Tibial nerve (tissue), 4 donors: Measurements from ENCODE around the gene SPEM2. TPM values are rescaled to one million over a fixed set of nuclear protein-coding genes. Genes with fewer than 3 reads are reported as not detected.
A peak's percentile ranks its signal among the peaks of the same experiment; 100 is the strongest.

Source experiments
- DNase-seq, 2 donors: peaks; one replicate each; pipeline ENCODE4 v3.0.0-alpha.2; 2019; ENCODE audit warnings: low spot score in 2 of 2
- H3K27ac ChIP-seq, 4 donors: fragments of 200-600 bp; sonication (generic) in 3 of 4; one replicate each; pipeline ENCODE4 v1.5.1; 2017 to 2019; ENCODE audit warnings: mild to moderate bottlenecking in 1 of 4
- H3K27me3 ChIP-seq, 2 donors: fragments of 200-600 bp; sonication (generic) in 1 of 2; one replicate each; pipeline versions ENCODE4 v1.5.1 to v1.6.0; 2017 to 2019
- H3K36me3 ChIP-seq, 3 donors: fragments of 200-600 bp; sonication (generic); one replicate each; pipeline ENCODE4 v1.5.1; 2018 to 2019
- H3K4me1 ChIP-seq, 4 donors: fragments of 200-600 bp; sonication (generic) in 3 of 4; one replicate each; pipeline ENCODE4 v1.5.1; 2017 to 2019
- H3K4me3 ChIP-seq, 4 donors: fragments of 200-600 bp; sonication (generic) in 3 of 4; one replicate each; pipeline ENCODE4 v1.5.1; 2017 to 2019; ENCODE audit warnings: mild to moderate bottlenecking in 1 of 4, moderate library complexity in 1 of 4
- H3K9me3 ChIP-seq, 4 donors: fragments of 200-600 bp; sonication (generic) in 3 of 4; one replicate each; pipeline ENCODE4 v1.5.1; 2017 to 2019
- EP300 ChIP-seq, 2 donors: sonication (generic); formaldehyde crosslinking; IDR thresholded peaks; one replicate each; pipeline ENCODE4 v1.6.1; 2017; ENCODE audit warnings: antibody characterized with exemption in 2 of 2, mild to moderate bottlenecking in 1 of 2
- POLR2A ChIP-seq, 2 donors: fragments of 450-650 bp; IDR thresholded peaks; one replicate each; pipeline ENCODE4 v1.6.1; 2017; ENCODE audit warnings: antibody characterized with exemption in 2 of 2, mild to moderate bottlenecking in 2 of 2, moderate library complexity in 2 of 2
- WGBS, 2 donors: methylation state at CpG; one replicate each; pipeline ENCODE4 v1.1.5; 2018; 5-methylcytosine and 5-hydroxymethylcytosine counted together
- total RNA-seq, 4 donors: library from RNA; depleted of rRNA; stranded (reverse); fragments of >200 nt; gene quantifications; one replicate each; pipeline ENCODE4 v1.1.0, GENCODE V29; 2016
- TF ChIP-seq, protein P1 (sequence below), 5 experiments: fragments of 200-600 bp in 3 of 5; fragments of 450-650 bp in 2 of 5; sonication (generic) in 3 of 5; IDR thresholded peaks; one replicate each; pipeline ENCODE4 v1.5.1; 2016 to 2019; ENCODE audit warnings: antibody characterized with exemption in 5 of 5, mild to moderate bottlenecking in 3 of 5, moderate library complexity in 2 of 5

Gene SPEM2
- total RNA-seq, 4 donors from 2014 or later: not detected

DNA sequence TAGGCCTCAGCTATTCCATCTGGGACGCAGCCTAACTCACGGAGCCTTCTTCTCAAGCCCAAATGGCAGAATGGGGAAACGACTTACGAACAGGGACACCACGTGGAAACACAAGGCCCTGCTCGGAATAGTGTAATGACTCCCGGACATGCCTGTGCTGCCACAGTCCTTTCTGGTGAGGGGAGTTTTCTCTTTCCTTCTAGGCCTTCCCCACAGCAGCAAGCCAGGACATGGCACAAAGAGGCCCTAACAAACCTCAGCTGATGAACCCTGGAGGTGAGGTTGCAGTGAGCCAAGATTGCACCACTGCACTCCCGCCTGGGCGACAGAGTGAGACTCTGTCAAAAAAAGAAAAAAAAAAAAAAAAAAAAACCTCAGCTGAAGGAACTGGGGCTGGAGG is 38.7 kb downstream of the SPEM2 start:
- 90 to 93% methylated on average over 9 of the region's 9 CpGs for WGBS, 2 donors
- H3K27me3 ChIP-seq: no peaks in the 10 kb centered on the region
- no peak overlapping the region for H3K27ac ChIP-seq
- H3K36me3 ChIP-seq: peaks cover 0 to 57% (median 9%) of the 10 kb centered on the region in 3 donors
- H3K4me3 ChIP-seq: no peak overlapping the region
- peaks cover 0 to 55% (median 21%) of the 10 kb centered on the region in 4 donors for H3K4me1 ChIP-seq
- no peak for DNase-seq
- TF ChIP-seq EP300 (IDR thresholded peaks at IDR 0.05): no peak
- TF ChIP-seq POLR2A (IDR thresholded peaks at IDR 0.05): no peak
- TF ChIP-seq, protein P1, sequence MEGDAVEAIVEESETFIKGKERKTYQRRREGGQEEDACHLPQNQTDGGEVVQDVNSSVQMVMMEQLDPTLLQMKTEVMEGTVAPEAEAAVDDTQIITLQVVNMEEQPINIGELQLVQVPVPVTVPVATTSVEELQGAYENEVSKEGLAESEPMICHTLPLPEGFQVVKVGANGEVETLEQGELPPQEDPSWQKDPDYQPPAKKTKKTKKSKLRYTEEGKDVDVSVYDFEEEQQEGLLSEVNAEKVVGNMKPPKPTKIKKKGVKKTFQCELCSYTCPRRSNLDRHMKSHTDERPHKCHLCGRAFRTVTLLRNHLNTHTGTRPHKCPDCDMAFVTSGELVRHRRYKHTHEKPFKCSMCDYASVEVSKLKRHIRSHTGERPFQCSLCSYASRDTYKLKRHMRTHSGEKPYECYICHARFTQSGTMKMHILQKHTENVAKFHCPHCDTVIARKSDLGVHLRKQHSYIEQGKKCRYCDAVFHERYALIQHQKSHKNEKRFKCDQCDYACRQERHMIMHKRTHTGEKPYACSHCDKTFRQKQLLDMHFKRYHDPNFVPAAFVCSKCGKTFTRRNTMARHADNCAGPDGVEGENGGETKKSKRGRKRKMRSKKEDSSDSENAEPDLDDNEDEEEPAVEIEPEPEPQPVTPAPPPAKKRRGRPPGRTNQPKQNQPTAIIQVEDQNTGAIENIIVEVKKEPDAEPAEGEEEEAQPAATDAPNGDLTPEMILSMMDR (IDR thresholded peaks at IDR 0.05): no peak
- H3K9me3 ChIP-seq: no peaks in the 10 kb centered on the region

DNA sequence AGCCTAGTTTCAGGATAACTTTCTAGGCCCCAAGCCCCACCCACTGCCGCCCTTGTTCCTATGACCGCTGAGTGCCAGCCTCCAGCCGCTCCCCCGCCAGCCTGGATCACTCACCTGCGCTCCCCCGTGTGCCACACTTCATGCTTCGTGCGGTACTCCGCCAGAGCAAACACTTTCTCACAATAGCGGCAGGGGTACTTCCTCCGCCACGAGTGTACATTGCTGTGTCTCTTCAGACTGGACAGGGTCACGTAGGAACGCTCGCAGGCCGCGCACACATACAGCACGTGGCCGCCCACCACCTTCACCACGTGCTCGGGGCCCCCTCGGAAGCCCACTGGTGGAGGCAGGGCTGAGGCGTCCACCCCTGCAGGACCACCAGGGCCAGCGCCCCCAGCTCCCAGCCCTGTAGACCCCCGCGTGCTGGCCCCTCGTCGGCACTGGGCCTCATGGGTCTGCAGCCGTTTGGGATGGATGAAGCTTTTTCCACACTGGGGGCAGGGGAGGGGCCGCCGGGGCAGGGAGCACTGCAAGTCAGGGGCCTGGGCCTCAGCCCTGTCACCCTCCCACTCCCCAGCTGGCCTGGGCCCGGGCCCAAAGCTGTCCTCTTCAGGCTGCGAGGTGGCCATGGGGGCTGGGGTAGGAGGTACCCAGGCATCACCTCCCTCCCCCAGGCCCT is 40.3 kb downstream of the SPEM2 start:
- H3K9me3 ChIP-seq: no peaks in the 10 kb centered on the region
- WGBS, 2 donors: 88 to 91% methylated on average over 24 to 27 of the region's 33 CpGs
- TF ChIP-seq POLR2A (IDR thresholded peaks at IDR 0.05) (no peak), EP300 (IDR thresholded peaks at IDR 0.05) (no peak)
- TF ChIP-seq, protein P1 (IDR thresholded peaks at IDR 0.05): no peak
- H3K36me3 ChIP-seq: peaks cover 0 to 57% (median 9%) of the 10 kb centered on the region in 3 donors
- H3K27ac ChIP-seq: peak overlapping the region in 3 of 4 donors; percentile 27 to 88 (median 77)
- no peaks in the 10 kb centered on the region for H3K27me3 ChIP-seq
- no peak overlapping the region for H3K4me3 ChIP-seq
- peaks cover 0 to 64% (median 21%) of the 10 kb centered on the region in 4 donors for H3K4me1 ChIP-seq
- no peak for DNase-seq

DNA sequence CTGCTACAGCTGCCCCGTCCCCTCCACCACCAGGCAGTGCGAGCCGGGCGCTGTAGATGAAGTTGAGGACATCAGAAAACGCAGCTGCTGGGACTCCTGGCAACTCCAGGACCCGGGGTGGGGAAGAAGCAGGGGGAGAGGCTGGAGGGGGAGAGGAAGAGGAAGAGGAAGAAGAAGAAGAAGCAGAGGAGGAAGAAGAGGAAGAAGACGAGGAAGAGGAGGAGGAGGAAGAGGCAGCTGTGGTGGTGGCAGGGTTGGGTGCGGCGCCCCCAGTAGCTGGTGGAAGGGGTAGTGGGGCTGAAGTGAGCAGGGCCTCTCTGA is 40.9 kb downstream of the SPEM2 start:
- peaks cover 0 to 65% (median 21%) of the 10 kb centered on the region in 4 donors for H3K4me1 ChIP-seq
- no peaks in the 10 kb centered on the region for H3K9me3 ChIP-seq
- WGBS, 2 donors: 69 to 78% methylated on average over 9 of the region's 9 CpGs
- TF ChIP-seq, protein P1 (IDR thresholded peaks at IDR 0.05): no peak
- no peak for TF ChIP-seq EP300 (IDR thresholded peaks at IDR 0.05)
- no peak for TF ChIP-seq POLR2A (IDR thresholded peaks at IDR 0.05)
- H3K27me3 ChIP-seq: no peaks in the 10 kb centered on the region
- H3K36me3 ChIP-seq: peaks cover 0 to 53% (median 9%) of the 10 kb centered on the region in 3 donors
- peak overlapping the region in 3 of 4 donors; percentile 27 to 88 (median 77) for H3K27ac ChIP-seq
- no peak overlapping the region for H3K4me3 ChIP-seq
- no peak for DNase-seq

DNA sequence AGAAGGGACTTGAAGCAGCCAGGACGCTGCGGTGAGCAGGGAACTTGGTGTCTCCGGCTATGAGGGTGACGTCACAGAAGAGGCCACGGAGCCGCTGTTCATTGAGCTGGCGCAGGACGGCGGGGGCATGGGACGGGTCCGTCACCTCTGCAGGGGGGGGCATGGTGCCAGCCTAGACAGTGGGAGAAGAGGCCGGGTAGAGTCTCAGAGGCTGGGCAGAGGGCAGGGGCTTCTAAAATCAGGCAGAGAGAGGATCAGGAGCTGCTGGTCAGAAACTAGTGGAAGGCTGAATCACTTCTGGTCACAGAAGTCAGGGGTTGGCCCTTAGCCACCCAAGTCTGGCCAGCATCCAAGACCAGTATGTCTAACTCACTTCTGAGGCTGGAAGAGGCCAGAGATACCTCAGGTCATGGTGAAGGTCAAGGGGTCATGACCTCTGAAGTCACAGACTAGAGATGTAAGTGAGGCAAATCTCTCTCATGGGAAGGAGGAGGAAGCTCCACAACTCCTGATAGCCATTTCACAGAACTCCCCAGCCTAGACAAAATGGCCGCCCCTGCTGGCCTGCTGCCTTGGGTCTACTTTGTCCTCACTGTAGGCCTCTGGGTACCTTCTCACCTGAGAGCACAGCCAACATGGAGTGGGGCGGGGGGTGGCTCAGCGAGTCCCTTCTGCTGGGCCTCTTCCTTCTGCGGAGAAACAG is 41.4 kb downstream of the SPEM2 start:
- Histone ChIP-seq H3K27me3 (no peaks in the 10 kb centered on the region), H3K9me3 (no peaks in the 10 kb centered on the region), H3K27ac (peak overlapping the region in 3 of 4 donors; percentile 27 to 88 (median 77)), H3K4me1 (peaks cover 0 to 66% (median 21%) of the 10 kb centered on the region in 4 donors), H3K36me3 (peaks cover 0 to 49% (median 9%) of the 10 kb centered on the region in 3 donors), H3K4me3 (no peak overlapping the region)
- peak in 1 of 2 donors; percentile 71 for DNase-seq
- TF ChIP-seq POLR2A (IDR thresholded peaks at IDR 0.05) (no peak), EP300 (IDR thresholded peaks at IDR 0.05) (peak in 1 of 2 donors; percentile 57)
- 55 to 57% methylated on average over 16 of the region's 16 CpGs for WGBS, 2 donors

DNA sequence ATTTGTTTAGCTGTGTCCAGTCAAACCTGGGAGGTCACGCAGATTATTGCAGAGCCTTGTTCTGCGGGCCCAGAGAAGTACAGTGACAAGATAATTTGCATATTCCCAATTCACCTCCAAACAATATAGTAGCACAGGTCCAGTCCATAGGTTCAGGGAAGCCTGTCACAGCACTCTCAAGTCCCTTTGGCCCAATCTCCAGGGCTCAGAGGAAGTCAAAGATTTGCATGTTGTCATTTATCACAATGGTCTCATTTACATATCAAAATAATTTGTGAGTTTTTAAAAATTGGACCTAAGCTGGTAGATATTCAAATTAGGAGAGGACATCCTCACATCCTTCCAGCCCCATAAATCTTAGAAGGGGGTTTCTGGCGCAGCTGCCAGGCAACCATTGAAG is 42.1 kb downstream of the SPEM2 start:
- Histone ChIP-seq H3K27ac (peak overlapping the region in 3 of 4 donors; percentile 5 to 88 (median 77)), H3K36me3 (peaks cover 0 to 42% (median 8%) of the 10 kb centered on the region in 3 donors), H3K9me3 (no peaks in the 10 kb centered on the region), H3K27me3 (no peaks in the 10 kb centered on the region), H3K4me1 (peaks cover 0 to 66% (median 21%) of the 10 kb centered on the region in 4 donors), H3K4me3 (no peak overlapping the region)
- no peak for DNase-seq
- WGBS, 2 donors: 78 to 85% methylated on average over 3 of the region's 3 CpGs
- no peak for TF ChIP-seq POLR2A (IDR thresholded peaks at IDR 0.05)
- TF ChIP-seq EP300 (IDR thresholded peaks at IDR 0.05): no peak
- TF ChIP-seq, protein P1 (IDR thresholded peaks at IDR 0.05): no peak
